ENCODE measurements around the gene SPPL2A. TPM values are rescaled to one million over a fixed set of nuclear protein-coding genes. Genes with fewer than 3 reads are reported as not detected.

SPPL2A gene
- total RNA-seq, 4 donors from 2014 or later, result 47.0 to 425 (median 332) TPM

GRCh38 chr15:50726315-50726714 is 39.2 kb downstream of the SPPL2A start:
- Histone ChIP-seq H3K36me3 (peaks cover 0 to 80% (median 0%) of the 10 kb centered on the region in 3 donors), H3K27ac (no peak overlapping the region), H3K9me3 (no peaks in the 10 kb centered on the region), H3K27me3 (no peaks in the 10 kb centered on the region), H3K4me1 (no peaks in the 10 kb centered on the region), H3K4me3 (no peak overlapping the region)
- no peak for DNase-seq
- no peak for TF ChIP-seq POLR2A (IDR thresholded peaks at IDR 0.05)

GRCh38 chr15:50718700-50719125 is 46.8 kb downstream of the SPPL2A start:
- TF ChIP-seq CTCF (IDR thresholded peaks at IDR 0.05) (no peak), POLR2A (IDR thresholded peaks at IDR 0.05) (no peak)
- no peaks in the 10 kb centered on the region for H3K9me3 ChIP-seq
- H3K36me3 ChIP-seq, result peaks cover 0 to 55% (median 0%) of the 10 kb centered on the region in 3 donors
- no peak overlapping the region for H3K4me3 ChIP-seq
- peak in 1 of 3 donors; percentile 59 for DNase-seq
- no peaks in the 10 kb centered on the region for H3K4me1 ChIP-seq
- peak overlapping the region in 1 of 4 donors; percentile 43 for H3K27ac ChIP-seq
- H3K27me3 ChIP-seq, result no peaks in the 10 kb centered on the region

DNA sequence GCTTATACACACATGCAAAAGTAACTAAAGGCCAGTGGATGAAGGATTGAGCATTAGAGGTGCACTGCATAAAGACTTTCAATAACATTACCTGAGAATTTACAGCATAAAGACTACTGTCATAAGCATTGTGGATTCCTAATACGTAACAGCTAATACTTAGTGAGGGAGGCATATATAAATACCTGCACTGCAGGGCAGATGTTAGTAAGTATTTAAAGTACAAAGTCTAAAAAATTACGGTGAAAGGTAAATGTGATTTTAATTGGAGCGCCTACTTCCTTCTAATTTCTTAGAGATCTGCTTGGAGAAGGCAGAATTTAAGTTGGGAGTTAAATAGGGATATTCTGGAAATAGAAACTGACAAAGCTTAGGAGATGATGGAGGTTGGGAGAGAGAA is 53.5 kb downstream of the SPPL2A start:
- H3K9me3 ChIP-seq, result no peaks in the 10 kb centered on the region
- peak overlapping the region in 3 of 4 donors; percentile 30 to 85 (median 60) for H3K27ac ChIP-seq
- H3K36me3 ChIP-seq, result peaks cover 0 to 26% (median 0%) of the 10 kb centered on the region in 3 donors
- H3K4me1 ChIP-seq, result no peaks in the 10 kb centered on the region
- DNase-seq, result no peak
- H3K4me3 ChIP-seq, result no peak overlapping the region
- no peaks in the 10 kb centered on the region for H3K27me3 ChIP-seq
- TF ChIP-seq CTCF (IDR thresholded peaks at IDR 0.05), result no peak
- no peak for TF ChIP-seq POLR2A (IDR thresholded peaks at IDR 0.05)

- Histone ChIP-seq H3K4me1 (no peaks in the 10 kb centered on the region), H3K36me3 (peaks cover 0 to 26% (median 0%) of the 10 kb centered on the region in 3 donors), H3K27me3 (no peaks in the 10 kb centered on the region), H3K9me3 (no peaks in the 10 kb centered on the region), H3K4me3 (no peak overlapping the region), H3K27ac (no peak overlapping the region)
- no peak for TF ChIP-seq POLR2A (IDR thresholded peaks at IDR 0.05)
- TF ChIP-seq CTCF (IDR thresholded peaks at IDR 0.05), result no peak
- DNase-seq, result no peak
Measured at GRCh38 chr15:50710585-50710984, 54.9 kb downstream of the SPPL2A start.

DNA sequence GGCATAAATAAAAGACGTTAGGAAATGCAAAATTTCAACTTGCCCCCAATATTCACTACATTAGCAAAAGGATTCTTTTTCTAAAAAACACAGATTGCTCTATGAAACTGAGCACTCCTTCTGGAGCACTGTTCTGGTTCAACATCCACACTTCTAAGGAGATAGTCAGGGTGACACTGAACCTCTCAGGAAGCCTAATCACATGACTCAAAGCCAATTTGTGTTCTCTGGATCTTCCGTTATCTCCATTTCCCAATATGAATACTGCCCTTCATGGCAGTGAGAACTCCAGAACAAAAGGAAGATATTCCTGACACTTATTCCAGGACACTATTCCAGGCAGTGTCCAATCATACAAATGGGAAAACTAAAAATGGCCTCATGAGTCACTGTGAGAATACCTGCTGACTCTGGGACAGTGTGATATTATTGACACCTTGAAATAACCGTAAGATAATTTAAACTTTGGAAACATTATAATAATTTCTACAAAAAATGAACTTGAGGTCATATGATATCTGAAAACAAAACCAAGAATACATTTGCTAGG is 57.6 kb downstream of the SPPL2A start:
- no peak for TF ChIP-seq POLR2A (IDR thresholded peaks at IDR 0.05)
- TF ChIP-seq CTCF (IDR thresholded peaks at IDR 0.05), result no peak
- H3K36me3 ChIP-seq, result peaks cover 0 to 25% (median 0%) of the 10 kb centered on the region in 3 donors
- no peak for DNase-seq
- H3K4me1 ChIP-seq, result no peaks in the 10 kb centered on the region
- no peak overlapping the region for H3K27ac ChIP-seq
- no peaks in the 10 kb centered on the region for H3K27me3 ChIP-seq
- H3K4me3 ChIP-seq, result no peak overlapping the region
- H3K9me3 ChIP-seq, result no peaks in the 10 kb centered on the region

GRCh38 chr15:50702762-50703334 is 62.7 kb downstream of the SPPL2A start:
- Histone ChIP-seq H3K4me1 (no peaks in the 10 kb centered on the region), H3K27me3 (no peaks in the 10 kb centered on the region), H3K27ac (no peak overlapping the region), H3K9me3 (no peaks in the 10 kb centered on the region), H3K4me3 (no peak overlapping the region), H3K36me3 (peaks cover 0 to 17% (median 0%) of the 10 kb centered on the region in 3 donors)
- no peak for TF ChIP-seq POLR2A (IDR thresholded peaks at IDR 0.05)
- DNase-seq, result no peak

Measured in Peyer's patch (tissue), 4 donors.